Neural progenitor cell (in vitro differentiated cells): Measurements from ENCODE around the gene SYT1. TPM values are rescaled to one million over a fixed set of nuclear protein-coding genes. Genes with fewer than 3 reads are reported as not detected.
"Not testable (repeated sequence)": the region's sequence is repeated elsewhere in the genome, so short reads cannot be mapped to it uniquely, and the experiment has no call there.

ENCODE experiments used
- DNase-seq: peaks from one replicate; pipeline ENCODE4 v3.0.0-alpha.2; 2016; ENCODE audit warnings: low spot score
- H2AFZ ChIP-seq: fragments of 200-600 bp; sonication (generic); replicated peaks from 2 replicates; pipeline ENCODE4 v1.6.1; 2016; ENCODE audit warnings: antibody characterized with exemption
- H3F3A ChIP-seq: fragments of 200-600 bp; sonication (generic); 2 replicates; pipeline ENCODE4 v1.6.1; 2016; ENCODE audit warnings: antibody characterized with exemption, low read depth
- H3K27ac ChIP-seq: fragments of 200-600 bp; sonication (generic); 2 replicates; pipeline ENCODE4 v1.5.1; 2016; ENCODE audit warnings: mild to moderate bottlenecking
- H3K27me3 ChIP-seq: fragments of 200-600 bp; sonication (generic); 2 replicates; pipeline ENCODE4 v1.6.1; 2016; ENCODE audit warnings: mild to moderate bottlenecking, moderate library complexity
- H3K36me3 ChIP-seq: fragments of 200-600 bp; sonication (generic); 2 replicates; pipeline ENCODE4 v1.5.1; 2016
- H3K4me1 ChIP-seq: fragments of 200-600 bp; sonication (generic); 2 replicates; pipeline ENCODE4 v1.6.1; 2016; ENCODE audit warnings: mixed run types
- H3K4me2 ChIP-seq: fragments of 200-600 bp; sonication (generic); 2 replicates; pipeline ENCODE4 v1.6.1; 2016
- H3K4me3 ChIP-seq: fragments of 200-600 bp; sonication (generic); 2 replicates; pipeline ENCODE4 v1.5.1; 2016
- H3K79me2 ChIP-seq: fragments of 200-600 bp; sonication (generic); 2 replicates; pipeline ENCODE4 v1.6.1; 2016; ENCODE audit warnings: low read depth
- H3K9ac ChIP-seq: fragments of 200-600 bp; sonication (generic); 2 replicates; pipeline ENCODE4 v1.6.1; 2016
- H3K9me3 ChIP-seq: fragments of 200-600 bp; sonication (generic); 2 replicates; pipeline ENCODE4 v1.5.1; 2016; ENCODE audit warnings: low read depth
- H4K20me1 ChIP-seq: fragments of 200-600 bp; sonication (generic); 2 replicates; pipeline ENCODE4 v1.6.1; 2016; ENCODE audit warnings: low read depth
- H3K27ac Mint-ChIP-seq: 3 replicates; pipeline ENCODE4 v1.8.0; 2021; ENCODE audit warnings: mixed read lengths
- H3K27me3 Mint-ChIP-seq: 2 replicates; pipeline ENCODE4 v1.8.0; 2022; ENCODE audit warnings: low read depth, mild to moderate bottlenecking, inconsistent platforms, moderate library complexity, mixed read lengths; ENCODE audit not compliant: insufficient read depth
- H3K36me3 Mint-ChIP-seq: 3 replicates; pipeline ENCODE4 v1.8.0; 2021; ENCODE audit warnings: mixed read lengths
- H3K4me1 Mint-ChIP-seq: 3 replicates; pipeline ENCODE4 v1.8.0; 2021; ENCODE audit warnings: mixed read lengths
- H3K4me3 Mint-ChIP-seq: 3 replicates; pipeline ENCODE4 v1.8.0; 2021; ENCODE audit warnings: mild to moderate bottlenecking, moderate library complexity, mixed read lengths
- H3K9me3 Mint-ChIP-seq: 3 replicates; pipeline ENCODE4 v1.8.0; 2020; ENCODE audit warnings: mixed read lengths
- EZH2 ChIP-seq: fragments of 200-600 bp; sonication (generic); IDR thresholded peaks from 2 replicates; pipeline ENCODE4 v1.6.1; 2017; ENCODE audit warnings: antibody characterized with exemption, mild to moderate bottlenecking, moderate library complexity
- EZH2phosphoT487 ChIP-seq: fragments of 200-600 bp; sonication (generic); IDR thresholded peaks from 2 replicates; pipeline ENCODE4 v1.6.1; 2017; ENCODE audit warnings: antibody characterized with exemption
- total RNA-seq: library from RNA; depleted of rRNA; stranded (reverse); fragments of >200 nt; gene quantifications from 2 replicates; pipeline ENCODE4 v1.2.3, GENCODE V29; 2015; ENCODE audit warnings: low replicate concordance
- TF ChIP-seq, protein P1 (sequence below): fragments of 200-600 bp; sonication (generic); IDR thresholded peaks from 2 replicates; pipeline ENCODE4 v1.5.1; 2017; ENCODE audit warnings: antibody characterized with exemption, mild to moderate bottlenecking

The SYT1 gene
- total RNA-seq, 1 donor from 2014 or later = 36.9 TPM

DNA sequence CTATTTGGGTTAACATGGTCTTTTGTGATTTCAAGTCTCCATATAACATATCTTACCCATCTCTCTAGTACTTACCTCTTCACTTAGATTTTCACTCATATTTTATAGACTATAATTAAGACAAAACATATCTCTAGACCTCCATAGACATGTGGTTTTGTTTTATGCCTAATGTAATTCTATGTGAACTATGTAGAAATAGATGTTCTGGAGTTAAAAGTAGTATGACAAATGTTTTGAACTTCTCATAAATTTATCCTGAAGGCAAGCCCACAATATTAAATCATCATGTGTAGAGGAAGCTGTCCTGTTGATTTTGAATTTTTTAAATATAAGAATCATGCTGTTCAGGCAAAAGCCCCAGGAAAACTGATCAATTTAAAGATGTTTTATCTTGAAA, 169.2 kb downstream of the SYT1 start:
- Mint-ChIP-seq H3K4me1 (peaks cover 6% of the 10 kb centered on the region), H3K4me3 (no peak overlapping the region), H3K36me3 (no peaks in the 10 kb centered on the region)

DNA sequence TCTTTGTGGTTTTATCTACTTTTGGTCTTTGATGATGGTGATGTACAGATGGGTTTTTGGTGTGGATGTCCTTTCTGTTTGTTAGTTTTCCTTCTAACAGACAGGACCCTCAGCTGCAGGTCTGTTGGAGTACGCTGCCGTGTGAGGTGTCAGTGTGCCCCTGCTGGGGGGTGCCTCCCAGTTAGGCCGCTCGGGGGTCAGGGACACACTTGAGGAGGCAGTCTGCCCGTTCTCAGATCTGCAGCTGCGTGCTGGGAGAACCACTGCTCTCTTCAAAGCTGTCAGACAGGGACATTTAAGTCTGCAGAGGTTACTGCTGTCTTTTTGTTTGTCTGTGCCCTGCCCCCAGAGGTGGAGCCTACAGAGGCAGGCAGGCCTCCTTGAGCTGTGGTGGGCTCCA, 180.2 kb downstream of the SYT1 start:
- not testable (repeated sequence) for H3K9me3 ChIP-seq, H3K9me3 Mint-ChIP-seq, H3K27ac Mint-ChIP-seq, H3K36me3 Mint-ChIP-seq, H4K20me1 ChIP-seq, H3K36me3 ChIP-seq, H3K4me1 Mint-ChIP-seq, H3K9ac ChIP-seq, H3F3A ChIP-seq, DNase-seq, H3K27me3 ChIP-seq, H2AFZ ChIP-seq, H3K27me3 Mint-ChIP-seq, H3K27ac ChIP-seq, H3K4me2 ChIP-seq
- H3K4me3 Mint-ChIP-seq = peak overlapping the region; percentile 90
- Histone ChIP-seq H3K79me2 (peaks cover 21% of the 10 kb centered on the region), H3K4me3 (peak overlapping the region; percentile 69), H3K4me1 (peaks cover 14% of the 10 kb centered on the region)

More for the DNA sequence above, 169.2 kb downstream of the SYT1 start:
- no peaks in the 10 kb centered on the region for H3K4me1 ChIP-seq
- no peak overlapping the region for H3K27ac ChIP-seq
- no peak for DNase-seq
- peaks cover 2% of the 10 kb centered on the region for H3K27me3 Mint-ChIP-seq
- H3F3A ChIP-seq = no peaks in the 10 kb centered on the region
- no peaks in the 10 kb centered on the region for H3K36me3 ChIP-seq
- no peak overlapping the region for H3K4me2 ChIP-seq
- TF ChIP-seq, protein P1, sequence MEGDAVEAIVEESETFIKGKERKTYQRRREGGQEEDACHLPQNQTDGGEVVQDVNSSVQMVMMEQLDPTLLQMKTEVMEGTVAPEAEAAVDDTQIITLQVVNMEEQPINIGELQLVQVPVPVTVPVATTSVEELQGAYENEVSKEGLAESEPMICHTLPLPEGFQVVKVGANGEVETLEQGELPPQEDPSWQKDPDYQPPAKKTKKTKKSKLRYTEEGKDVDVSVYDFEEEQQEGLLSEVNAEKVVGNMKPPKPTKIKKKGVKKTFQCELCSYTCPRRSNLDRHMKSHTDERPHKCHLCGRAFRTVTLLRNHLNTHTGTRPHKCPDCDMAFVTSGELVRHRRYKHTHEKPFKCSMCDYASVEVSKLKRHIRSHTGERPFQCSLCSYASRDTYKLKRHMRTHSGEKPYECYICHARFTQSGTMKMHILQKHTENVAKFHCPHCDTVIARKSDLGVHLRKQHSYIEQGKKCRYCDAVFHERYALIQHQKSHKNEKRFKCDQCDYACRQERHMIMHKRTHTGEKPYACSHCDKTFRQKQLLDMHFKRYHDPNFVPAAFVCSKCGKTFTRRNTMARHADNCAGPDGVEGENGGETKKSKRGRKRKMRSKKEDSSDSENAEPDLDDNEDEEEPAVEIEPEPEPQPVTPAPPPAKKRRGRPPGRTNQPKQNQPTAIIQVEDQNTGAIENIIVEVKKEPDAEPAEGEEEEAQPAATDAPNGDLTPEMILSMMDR = no peak
- TF ChIP-seq EZH2 = no peak
- TF ChIP-seq EZH2phosphoT487 = no peak
- peaks cover 6% of the 10 kb centered on the region for H3K79me2 ChIP-seq
- peaks cover under 1% of the 10 kb centered on the region for H4K20me1 ChIP-seq
- H3K9ac ChIP-seq = no peak overlapping the region
- no peaks in the 10 kb centered on the region for H3K9me3 ChIP-seq
- H2AFZ ChIP-seq = no peak overlapping the region
- no peak overlapping the region for H3K4me3 ChIP-seq
- no peaks in the 10 kb centered on the region for H3K27me3 ChIP-seq
- H3K27ac Mint-ChIP-seq = no peak overlapping the region
- no peaks in the 10 kb centered on the region for H3K9me3 Mint-ChIP-seq

DNA sequence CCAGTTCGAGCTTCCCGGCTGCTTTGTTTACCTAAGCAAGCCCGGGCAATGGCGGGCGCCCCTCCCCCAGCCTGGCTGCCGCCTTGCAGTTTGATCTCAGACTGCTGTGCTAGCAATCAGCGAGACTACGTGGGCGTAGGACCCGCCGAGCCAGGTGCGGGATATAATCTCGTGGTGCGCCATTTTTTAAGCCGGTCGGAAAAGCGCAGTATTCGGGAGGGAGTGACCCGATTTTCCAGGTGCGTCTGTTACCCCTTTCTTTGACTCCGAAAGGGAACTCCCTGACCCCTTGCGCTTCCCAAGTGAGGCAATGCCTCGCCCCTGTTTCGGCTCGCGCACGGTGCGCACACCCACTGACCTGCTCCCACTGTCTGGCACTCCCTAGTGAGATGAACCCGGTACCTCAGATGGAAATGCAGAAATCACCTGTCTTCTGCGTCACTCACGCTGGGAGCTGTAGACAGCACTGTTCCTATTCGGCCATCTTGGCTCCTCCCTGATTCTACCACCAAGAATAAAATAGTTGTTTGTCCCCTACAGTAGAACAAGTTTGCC, 180.7 kb downstream of the SYT1 start:
- H3K9me3 Mint-ChIP-seq, H3K36me3 Mint-ChIP-seq, H3K36me3 ChIP-seq, H4K20me1 ChIP-seq, H3F3A ChIP-seq, H3K9me3 ChIP-seq, H3K4me1 Mint-ChIP-seq, H3K27me3 ChIP-seq, H3K27me3 Mint-ChIP-seq: not testable (repeated sequence)
- peak; percentile 22 for DNase-seq
- Histone ChIP-seq H3K4me1 (peaks cover 14% of the 10 kb centered on the region), H3K4me3 (peak overlapping the region; percentile 69), H3K27ac (peak overlapping the region; percentile 24), H2AFZ (peak overlapping the region; percentile 74), H3K4me2 (peak overlapping the region; percentile 85), H3K79me2 (peaks cover 21% of the 10 kb centered on the region), H3K9ac (peak overlapping the region; percentile 56)
- H3K27ac Mint-ChIP-seq = peak overlapping the region; percentile 92
- H3K4me3 Mint-ChIP-seq = peak overlapping the region; percentile 90

DNA sequence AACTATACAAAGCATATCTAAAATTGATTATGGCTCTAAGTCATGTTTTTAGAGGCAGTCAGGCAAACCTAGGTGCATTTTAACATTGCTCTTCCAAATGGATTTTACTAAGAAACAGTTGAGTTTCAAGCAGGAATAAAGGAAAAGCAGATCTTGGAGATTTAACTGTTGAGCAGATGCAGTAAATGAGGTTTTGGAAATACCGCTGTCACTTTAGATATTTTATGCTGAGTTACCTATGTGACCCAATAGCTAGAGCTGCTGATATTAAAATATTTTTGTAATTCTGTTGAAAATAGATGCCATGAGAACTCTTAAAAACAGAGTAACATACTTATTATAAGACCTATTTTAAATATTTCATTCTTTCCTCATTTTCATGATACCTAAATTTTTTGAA, 181.4 kb downstream of the SYT1 start:
- peaks cover 14% of the 10 kb centered on the region for H3K4me1 ChIP-seq
- Mint-ChIP-seq H3K36me3 (no peaks in the 10 kb centered on the region), H3K4me1 (peaks cover 3% of the 10 kb centered on the region), H3K4me3 (peak overlapping the region; percentile 90), H3K9me3 (peaks cover 2% of the 10 kb centered on the region), H3K27me3 (no peaks in the 10 kb centered on the region), H3K27ac (no peak overlapping the region)
- H3K79me2 ChIP-seq = peaks cover 21% of the 10 kb centered on the region
- H4K20me1 ChIP-seq = no peaks in the 10 kb centered on the region
- peak overlapping the region; percentile 85 for H3K4me2 ChIP-seq
- no peak overlapping the region for H3K27ac ChIP-seq
- TF ChIP-seq, protein P1 = no peak
- TF ChIP-seq EZH2phosphoT487 = no peak
- no peak for TF ChIP-seq EZH2
- H3K9me3 ChIP-seq = no peaks in the 10 kb centered on the region
- no peaks in the 10 kb centered on the region for H3F3A ChIP-seq
- H2AFZ ChIP-seq = peak overlapping the region; percentile 74
- H3K36me3 ChIP-seq = peaks cover 6% of the 10 kb centered on the region
- peak overlapping the region; percentile 69 for H3K4me3 ChIP-seq
- H3K27me3 ChIP-seq = no peaks in the 10 kb centered on the region
- DNase-seq = no peak
- H3K9ac ChIP-seq = peak overlapping the region; percentile 56
